Cardiac ventricle fibroblast (primary cell): Measurements from ENCODE around the gene ZNF761. TPM values are rescaled to one million over a fixed set of nuclear protein-coding genes. Genes with fewer than 3 reads are reported as not detected.

ENCODE experiments used
- total RNA-seq: library from RNA; depleted of rRNA; stranded (reverse); fragments of >200 nt; gene quantifications from 2 replicates; pipeline ENCODE4 v1.2.3, GENCODE V29; 2015

The ZNF761 gene
- total RNA-seq = 6.9 and 9.0 TPM in 2 replicates

DNA sequence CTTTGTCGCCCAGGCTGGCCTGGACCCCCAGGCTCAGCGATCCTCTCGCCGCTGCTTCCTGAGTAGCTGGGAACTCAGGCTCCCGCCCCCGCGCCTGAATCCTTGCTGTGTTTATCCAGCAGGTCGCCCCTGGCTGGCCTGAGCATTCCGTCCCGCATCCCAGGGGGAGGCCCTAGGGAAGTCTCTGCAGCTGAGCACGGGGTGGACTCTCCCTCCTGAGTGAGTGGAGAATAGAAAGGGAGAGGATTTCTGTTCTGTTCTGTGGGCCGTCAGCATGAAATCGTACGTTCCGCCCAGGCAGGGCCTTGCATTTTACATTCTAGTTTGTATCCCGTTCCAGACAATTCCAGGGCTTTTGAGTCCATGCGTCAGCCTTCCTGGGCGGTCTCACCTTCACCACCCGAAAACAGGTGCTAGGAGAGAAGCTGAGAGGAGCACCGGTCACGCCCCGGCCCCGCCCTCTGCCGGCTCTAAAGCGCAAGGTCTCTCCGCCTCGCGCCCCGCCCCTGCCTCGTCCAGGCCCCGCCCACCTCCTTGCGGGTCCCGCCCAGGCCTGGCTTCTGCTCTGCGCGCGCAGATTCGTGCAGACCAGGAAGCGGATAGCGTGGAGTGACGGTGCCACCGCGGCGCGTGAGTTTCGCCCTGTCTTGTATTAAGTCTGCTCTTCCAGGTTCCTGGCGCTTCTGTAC is at the start of gene ZNF761:
ZNF761 (plus strand) TSS at position 586 of the 689 bp plus-strand sequence. CDS start 15,285 bp downstream, outside the sequence.

DNA sequence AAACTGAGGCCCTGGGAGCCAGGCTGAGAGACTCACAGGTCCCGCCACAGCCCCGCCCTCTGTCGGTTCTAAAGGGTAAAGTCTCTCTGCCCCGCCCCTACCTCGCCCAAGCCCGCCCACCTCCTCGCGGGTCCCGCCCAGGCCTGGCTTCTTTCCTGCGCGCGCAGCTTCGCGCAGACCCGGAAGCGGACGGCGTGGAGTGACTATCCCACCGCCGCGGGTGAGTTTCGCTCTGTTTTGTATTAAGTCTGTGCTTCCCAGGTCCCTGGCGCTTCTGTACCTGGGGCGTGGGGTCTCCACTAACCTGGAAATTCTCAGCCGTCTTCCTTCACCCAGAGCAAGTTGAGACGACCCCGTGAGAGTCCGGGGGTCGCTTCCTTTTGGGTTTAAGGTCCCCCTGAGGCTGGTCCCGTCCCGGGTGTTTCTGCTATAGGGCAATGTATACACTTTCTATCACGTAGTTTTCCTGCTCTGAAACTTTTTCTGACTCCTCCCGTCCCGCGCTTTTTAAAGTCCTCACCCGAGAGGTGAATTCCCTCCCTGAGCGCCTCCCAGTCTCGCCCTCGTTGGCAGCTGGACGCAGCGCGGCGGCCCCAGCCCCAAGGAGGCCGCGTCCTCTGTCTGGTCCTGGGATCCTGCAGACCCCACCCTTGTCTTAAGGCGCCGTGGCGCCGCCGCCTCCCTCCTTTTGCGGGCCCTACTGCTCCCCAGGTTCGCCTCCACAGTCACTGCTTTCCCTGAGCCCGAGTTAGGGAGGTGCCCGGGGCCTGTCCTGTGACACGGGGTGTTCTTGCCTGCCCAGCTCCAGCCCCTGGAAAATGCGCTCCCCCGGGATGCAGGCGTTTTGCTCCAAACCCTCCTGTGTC is 36.6 kb upstream of the ZNF761 start, which contains the start of gene ZNF765:
ZNF765 (plus strand) TSS at position 176 of the 866 bp plus-strand sequence. CDS start 2,867 bp downstream, outside the sequence.

DNA sequence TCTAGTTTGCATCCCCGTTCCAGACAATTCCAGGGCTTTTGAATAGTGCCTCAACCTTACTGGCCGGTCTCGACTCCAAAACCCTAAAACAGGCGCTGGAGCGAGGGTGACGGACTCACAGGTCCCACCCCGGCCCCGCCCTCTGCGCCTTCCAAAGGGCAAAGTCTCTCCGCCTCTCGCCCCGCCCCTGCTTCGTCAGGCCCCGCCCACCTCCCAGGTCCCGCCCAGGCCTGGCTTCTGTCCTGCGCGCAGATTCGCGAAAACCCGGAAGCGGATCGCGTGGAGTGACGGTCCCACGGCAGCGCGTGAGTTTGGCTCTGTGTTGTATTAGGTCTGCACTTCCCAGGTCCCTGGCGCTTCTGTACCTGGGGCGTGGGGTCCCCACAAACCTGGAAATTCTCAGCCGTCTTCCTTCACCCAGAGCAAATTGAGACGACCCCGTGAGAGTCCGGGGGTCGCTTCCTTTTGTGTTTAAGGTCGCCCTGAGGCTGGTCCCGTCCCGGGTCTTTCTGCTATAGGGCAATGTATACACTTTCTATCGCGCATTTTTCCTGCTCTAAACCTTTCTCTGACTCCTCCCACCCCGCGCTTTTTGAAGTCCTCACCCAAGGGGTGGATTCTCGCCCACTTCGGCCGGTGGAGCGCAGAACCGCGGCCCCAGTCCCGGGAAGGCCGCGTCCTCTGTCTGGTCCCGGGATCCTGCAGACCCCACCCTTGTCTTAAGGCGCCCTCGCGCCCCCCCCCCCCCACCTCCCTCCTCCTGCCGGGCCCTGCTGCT is 35.9 kb downstream of the ZNF761 start, which contains the start of gene ZNF813:
ZNF813 (plus strand) TSS at position 249 of the 778 bp plus-strand sequence. CDS start 16,090 bp downstream, outside the sequence.

Other genes with a start within 250 kb of the ZNF761 start
- gene ZNF665, start 238.6 kb upstream of the ZNF761 start, total RNA-seq = 1.7 and 2.5 TPM in 2 replicates
- gene ZNF677, start 177.1 kb upstream of the ZNF761 start, total RNA-seq = 15.2 and 15.4 TPM in 2 replicates
- not detected in 2 replicates for gene VN1R2, start 173.7 kb upstream of the ZNF761 start, total RNA-seq
- gene VN1R4, start 164.3 kb upstream of the ZNF761 start, total RNA-seq = not detected in 2 replicates
- 2.7 and 3.5 TPM in 2 replicates for gene ZNF845, start 98.2 kb upstream of the ZNF761 start, total RNA-seq
- 2.1 and 4.4 TPM in 2 replicates for gene ZNF525, start 66.3 kb upstream of the ZNF761 start, total RNA-seq
- 4.0 and 5.3 TPM in 2 replicates for gene ZNF765, start 36.8 kb upstream of the ZNF761 start, total RNA-seq
- gene ZNF813, start 35.7 kb downstream of the ZNF761 start, total RNA-seq = 2.6 and 6.3 TPM in 2 replicates
- gene ZNF331, start 106.2 kb downstream of the ZNF761 start, total RNA-seq = 6.0 and 10.4 TPM in 2 replicates
- not detected in 2 replicates for gene DPRX, start 200.0 kb downstream of the ZNF761 start, total RNA-seq